Neural cell (in vitro differentiated cells): ENCODE measurements around the gene PIK3AP1. TPM values are rescaled to one million over a fixed set of nuclear protein-coding genes. Genes with fewer than 3 reads are reported as not detected.

ENCODE experiments used
- H2AFZ ChIP-seq: fragments of 200-600, 300-800 bp; sonication (generic), shearing (Covaris generic); 2 replicates; pipeline ENCODE4 v1.6.0; 2014; ENCODE audit warnings: low read depth, mild to moderate bottlenecking, antibody characterized with exemption, low read length, moderate library complexity
- H3F3A ChIP-seq: fragments of 200-600 bp; shearing (Covaris generic); 2 replicates; pipeline ENCODE4 v1.6.1; 2016; ENCODE audit warnings: mild to moderate bottlenecking, moderate library complexity, mixed read lengths, antibody characterized with exemption, low read length; ENCODE audit not compliant: insufficient read depth, poor library complexity, severe bottlenecking
- H3K27ac ChIP-seq: fragments of 200-600, 300-800 bp; sonication (generic), shearing (Covaris generic); 2 replicates; pipeline ENCODE4 v1.5.1; 2014; ENCODE audit warnings: mild to moderate bottlenecking, low read length, moderate library complexity
- H3K27me3 ChIP-seq: fragments of 300-800, 200-600 bp; sonication (generic), shearing (Covaris generic); 2 replicates; pipeline ENCODE4 v1.6.0; 2014; ENCODE audit warnings: mild to moderate bottlenecking, low read depth, low read length, moderate library complexity; ENCODE audit not compliant: insufficient read depth
- H3K36me3 ChIP-seq: fragments of 300-800, 200-600 bp; sonication (generic), shearing (Covaris generic); 2 replicates; pipeline ENCODE4 v1.5.1; 2014; ENCODE audit warnings: mild to moderate bottlenecking, antibody characterized with exemption, low read length, moderate library complexity; ENCODE audit not compliant: insufficient read depth
- H3K4me2 ChIP-seq: fragments of 300-800, 200-600 bp; sonication (generic), shearing (Covaris generic); 2 replicates; pipeline ENCODE4 v1.6.0; 2014; ENCODE audit warnings: mild to moderate bottlenecking, low read length
- H3K4me3 ChIP-seq: fragments of 300-800, 200-600 bp; sonication (generic), shearing (Covaris generic); 2 replicates; pipeline ENCODE4 v1.5.1; 2014; ENCODE audit warnings: mild to moderate bottlenecking, low read length, moderate library complexity
- H3K79me2 ChIP-seq: fragments of 200-600 bp; shearing (Covaris generic); replicated peaks from 2 replicates; pipeline ENCODE4 v1.6.0; 2014; ENCODE audit warnings: mild to moderate bottlenecking, low read length, moderate library complexity; ENCODE audit not compliant: insufficient read depth
- H3K9ac ChIP-seq: fragments of 300-800, 200-600 bp; sonication (generic), shearing (Covaris generic); 2 replicates; pipeline ENCODE4 v1.6.1; 2016; ENCODE audit warnings: mild to moderate bottlenecking, low read length, mixed read lengths
- H3K9me2 ChIP-seq: fragments of 200-600 bp; shearing (Covaris generic); 2 replicates; pipeline ENCODE4 v1.6.1; 2016; ENCODE audit warnings: mild to moderate bottlenecking, low read length, mixed read lengths; ENCODE audit not compliant: insufficient read depth
- H3K9me3 ChIP-seq: fragments of 200-600, 300-800 bp; sonication (generic), shearing (Covaris generic); 2 replicates; pipeline ENCODE4 v1.6.1; 2016; ENCODE audit warnings: mild to moderate bottlenecking, mixed run types, low read length, moderate library complexity, mixed read lengths
- H4K20me1 ChIP-seq: fragments of 200-600 bp; shearing (Covaris generic); 2 replicates; pipeline ENCODE4 v1.6.1; 2016; ENCODE audit warnings: mild to moderate bottlenecking, mixed run types; ENCODE audit not compliant: insufficient read depth
- EP300 ChIP-seq: fragments of 450-650 bp; conservative IDR thresholded peaks from 2 replicates; pipeline ENCODE4 v1.6.1; 2014; ENCODE audit warnings: antibody characterized with exemption, mild to moderate bottlenecking, moderate library complexity; ENCODE audit not compliant: poor library complexity, severe bottlenecking
- EZH2 ChIP-seq: fragments of 200-600, 300-800 bp; shearing (Covaris generic), sonication (generic); IDR thresholded peaks from 2 replicates; pipeline ENCODE4 v1.6.1; 2014; ENCODE audit warnings: antibody characterized with exemption, low read length, borderline replicate concordance, mild to moderate bottlenecking; ENCODE audit not compliant: insufficient read depth, poor library complexity, severe bottlenecking
- MXI1 ChIP-seq: fragments of 450-650 bp; conservative IDR thresholded peaks from 2 replicates; pipeline ENCODE4 v1.6.1; 2014; ENCODE audit warnings: antibody characterized with exemption, mild to moderate bottlenecking; ENCODE audit not compliant: poor library complexity, severe bottlenecking
- POLR2AphosphoS5 ChIP-seq: IDR thresholded peaks from 2 replicates; pipeline ENCODE4 v1.6.1; 2012
- RAD21 ChIP-seq: fragments of 450-650 bp; conservative IDR thresholded peaks from 2 replicates; pipeline ENCODE4 v1.6.1; 2014; ENCODE audit warnings: antibody characterized with exemption, mild to moderate bottlenecking, moderate library complexity
- SMC3 ChIP-seq: fragments of 450-650 bp; conservative IDR thresholded peaks from 2 replicates; pipeline ENCODE4 v1.6.1; 2014; ENCODE audit warnings: antibody characterized with exemption, mild to moderate bottlenecking, moderate library complexity; ENCODE audit not compliant: poor library complexity
- TAF1 ChIP-seq: IDR thresholded peaks from 2 replicates; pipeline ENCODE4 v1.6.1; 2012; ENCODE audit warnings: low read depth
- polyA plus RNA-seq: library from polyadenylated mRNA; depleted of rRNA; stranded (reverse); fragments of >200 nt; gene quantifications from 2 replicates; pipeline ENCODE4 v1.2.3, GENCODE V29; 2014
- TF ChIP-seq, protein P1 (sequence below): fragments of 450-650 bp; IDR thresholded peaks from 2 replicates; pipeline ENCODE4 v1.5.1; 2014; ENCODE audit warnings: antibody characterized with exemption, mild to moderate bottlenecking, moderate library complexity; ENCODE audit not compliant: poor library complexity, severe bottlenecking
- TF ChIP-seq, protein P2 (sequence below): IDR thresholded peaks from 2 replicates; pipeline ENCODE4 v1.6.1; 2012; ENCODE audit warnings: borderline replicate concordance

Gene PIK3AP1
- polyA plus RNA-seq, 1 donor from 2014 or later = 0.05 TPM

- Histone ChIP-seq H3K27me3 (no peaks in the 10 kb centered on the region), H3K4me3 (no peak overlapping the region), H4K20me1 (no peaks in the 10 kb centered on the region), H3K27ac (no peak overlapping the region), H2AFZ (no peak overlapping the region), H3K36me3 (no peaks in the 10 kb centered on the region), H3F3A (no peaks in the 10 kb centered on the region), H3K9me3 (no peaks in the 10 kb centered on the region), H3K9me2 (no peaks in the 10 kb centered on the region), H3K9ac (no peak overlapping the region), H3K79me2 (no peaks in the 10 kb centered on the region), H3K4me2 (no peak overlapping the region)
- no peak for TF ChIP-seq EP300
Observed at GRCh38 chr10:96622013-96622787, 98.1 kb downstream of the PIK3AP1 start.

- no peak overlapping the region for H3K4me3 ChIP-seq
- no peak overlapping the region for H3K4me2 ChIP-seq
- H3K9me2 ChIP-seq = no peaks in the 10 kb centered on the region
- H3K79me2 ChIP-seq = no peaks in the 10 kb centered on the region
- H3K36me3 ChIP-seq = no peaks in the 10 kb centered on the region
- H3K27ac ChIP-seq = no peak overlapping the region
- no peaks in the 10 kb centered on the region for H3F3A ChIP-seq
- no peak overlapping the region for H2AFZ ChIP-seq
- TF ChIP-seq SMC3 = no peak
- TF ChIP-seq POLR2AphosphoS5 = no peak
- no peak for TF ChIP-seq TAF1
- TF ChIP-seq, protein P1, sequence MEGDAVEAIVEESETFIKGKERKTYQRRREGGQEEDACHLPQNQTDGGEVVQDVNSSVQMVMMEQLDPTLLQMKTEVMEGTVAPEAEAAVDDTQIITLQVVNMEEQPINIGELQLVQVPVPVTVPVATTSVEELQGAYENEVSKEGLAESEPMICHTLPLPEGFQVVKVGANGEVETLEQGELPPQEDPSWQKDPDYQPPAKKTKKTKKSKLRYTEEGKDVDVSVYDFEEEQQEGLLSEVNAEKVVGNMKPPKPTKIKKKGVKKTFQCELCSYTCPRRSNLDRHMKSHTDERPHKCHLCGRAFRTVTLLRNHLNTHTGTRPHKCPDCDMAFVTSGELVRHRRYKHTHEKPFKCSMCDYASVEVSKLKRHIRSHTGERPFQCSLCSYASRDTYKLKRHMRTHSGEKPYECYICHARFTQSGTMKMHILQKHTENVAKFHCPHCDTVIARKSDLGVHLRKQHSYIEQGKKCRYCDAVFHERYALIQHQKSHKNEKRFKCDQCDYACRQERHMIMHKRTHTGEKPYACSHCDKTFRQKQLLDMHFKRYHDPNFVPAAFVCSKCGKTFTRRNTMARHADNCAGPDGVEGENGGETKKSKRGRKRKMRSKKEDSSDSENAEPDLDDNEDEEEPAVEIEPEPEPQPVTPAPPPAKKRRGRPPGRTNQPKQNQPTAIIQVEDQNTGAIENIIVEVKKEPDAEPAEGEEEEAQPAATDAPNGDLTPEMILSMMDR = no peak
- no peak for TF ChIP-seq EP300
- no peaks in the 10 kb centered on the region for H4K20me1 ChIP-seq
- H3K9ac ChIP-seq = no peak overlapping the region
- no peaks in the 10 kb centered on the region for H3K9me3 ChIP-seq
- H3K27me3 ChIP-seq = no peaks in the 10 kb centered on the region
Observed at GRCh38 chr10:96619796-96620773, 100.2 kb downstream of the PIK3AP1 start.

GRCh38 chr10:96619120-96619519 lies 101.2 kb downstream of the PIK3AP1 start:
- no peak overlapping the region for H3K4me3 ChIP-seq
- TF ChIP-seq TAF1 (no peak), SMC3 (no peak), RAD21 (no peak), POLR2AphosphoS5 (no peak), EZH2 (no peak), EP300 (no peak), MXI1 (no peak)
- TF ChIP-seq, protein P1 = no peak
- TF ChIP-seq, protein P2, sequence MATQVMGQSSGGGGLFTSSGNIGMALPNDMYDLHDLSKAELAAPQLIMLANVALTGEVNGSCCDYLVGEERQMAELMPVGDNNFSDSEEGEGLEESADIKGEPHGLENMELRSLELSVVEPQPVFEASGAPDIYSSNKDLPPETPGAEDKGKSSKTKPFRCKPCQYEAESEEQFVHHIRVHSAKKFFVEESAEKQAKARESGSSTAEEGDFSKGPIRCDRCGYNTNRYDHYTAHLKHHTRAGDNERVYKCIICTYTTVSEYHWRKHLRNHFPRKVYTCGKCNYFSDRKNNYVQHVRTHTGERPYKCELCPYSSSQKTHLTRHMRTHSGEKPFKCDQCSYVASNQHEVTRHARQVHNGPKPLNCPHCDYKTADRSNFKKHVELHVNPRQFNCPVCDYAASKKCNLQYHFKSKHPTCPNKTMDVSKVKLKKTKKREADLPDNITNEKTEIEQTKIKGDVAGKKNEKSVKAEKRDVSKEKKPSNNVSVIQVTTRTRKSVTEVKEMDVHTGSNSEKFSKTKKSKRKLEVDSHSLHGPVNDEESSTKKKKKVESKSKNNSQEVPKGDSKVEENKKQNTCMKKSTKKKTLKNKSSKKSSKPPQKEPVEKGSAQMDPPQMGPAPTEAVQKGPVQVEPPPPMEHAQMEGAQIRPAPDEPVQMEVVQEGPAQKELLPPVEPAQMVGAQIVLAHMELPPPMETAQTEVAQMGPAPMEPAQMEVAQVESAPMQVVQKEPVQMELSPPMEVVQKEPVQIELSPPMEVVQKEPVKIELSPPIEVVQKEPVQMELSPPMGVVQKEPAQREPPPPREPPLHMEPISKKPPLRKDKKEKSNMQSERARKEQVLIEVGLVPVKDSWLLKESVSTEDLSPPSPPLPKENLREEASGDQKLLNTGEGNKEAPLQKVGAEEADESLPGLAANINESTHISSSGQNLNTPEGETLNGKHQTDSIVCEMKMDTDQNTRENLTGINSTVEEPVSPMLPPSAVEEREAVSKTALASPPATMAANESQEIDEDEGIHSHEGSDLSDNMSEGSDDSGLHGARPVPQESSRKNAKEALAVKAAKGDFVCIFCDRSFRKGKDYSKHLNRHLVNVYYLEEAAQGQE = no peak
- no peaks in the 10 kb centered on the region for H3K9me2 ChIP-seq
- no peak overlapping the region for H3K9ac ChIP-seq
- no peaks in the 10 kb centered on the region for H3F3A ChIP-seq
- H3K4me2 ChIP-seq = no peak overlapping the region
- H3K27ac ChIP-seq = no peak overlapping the region
- H3K36me3 ChIP-seq = no peaks in the 10 kb centered on the region
- H3K79me2 ChIP-seq = no peaks in the 10 kb centered on the region
- no peaks in the 10 kb centered on the region for H3K9me3 ChIP-seq
- no peak overlapping the region for H2AFZ ChIP-seq
- H4K20me1 ChIP-seq = no peaks in the 10 kb centered on the region
- H3K27me3 ChIP-seq = no peaks in the 10 kb centered on the region
